WERI-Rb-1 (cell line): Measurements from ENCODE around the gene GPX7.

Experiments used
- DNase-seq: peaks from one replicate; pipeline ENCODE4 v3.0.0-alpha.2; 2020
- H3K27ac ChIP-seq: fragments of 250-450 bp; sonication (Bioruptor Pico); 2 replicates; pipeline ENCODE4 v1.5.1; 2020; ENCODE audit warnings: mild to moderate bottlenecking, moderate library complexity
- H3K27me3 ChIP-seq: fragments of 250-450 bp; sonication (Bioruptor Pico); 2 replicates; pipeline ENCODE4 v1.5.1; 2021; ENCODE audit warnings: mild to moderate bottlenecking, low read depth, moderate library complexity; ENCODE audit not compliant: insufficient read depth, severe bottlenecking
- H3K36me3 ChIP-seq: fragments of 250-450 bp; sonication (Bioruptor Pico); 2 replicates; pipeline ENCODE4 v1.5.1; 2020; ENCODE audit warnings: mild to moderate bottlenecking, moderate library complexity
- H3K4me3 ChIP-seq: 2 replicates; pipeline ENCODE4 v1.5.1; 2011; ENCODE audit warnings: low read depth, mild to moderate bottlenecking, control low read depth, low read length
- H3K9me3 ChIP-seq: fragments of 250-450 bp; sonication (Bioruptor Pico); 2 replicates; pipeline ENCODE4 v1.5.1; 2021; ENCODE audit warnings: mild to moderate bottlenecking, moderate library complexity; ENCODE audit not compliant: severe bottlenecking
- TF ChIP-seq, protein P1 (sequence below): IDR thresholded peaks from 2 replicates; pipeline ENCODE4 v1.5.1; 2011; ENCODE audit warnings: low read depth, mild to moderate bottlenecking, control low read depth, inconsistent platforms, low read length

GPX7 gene

DNA sequence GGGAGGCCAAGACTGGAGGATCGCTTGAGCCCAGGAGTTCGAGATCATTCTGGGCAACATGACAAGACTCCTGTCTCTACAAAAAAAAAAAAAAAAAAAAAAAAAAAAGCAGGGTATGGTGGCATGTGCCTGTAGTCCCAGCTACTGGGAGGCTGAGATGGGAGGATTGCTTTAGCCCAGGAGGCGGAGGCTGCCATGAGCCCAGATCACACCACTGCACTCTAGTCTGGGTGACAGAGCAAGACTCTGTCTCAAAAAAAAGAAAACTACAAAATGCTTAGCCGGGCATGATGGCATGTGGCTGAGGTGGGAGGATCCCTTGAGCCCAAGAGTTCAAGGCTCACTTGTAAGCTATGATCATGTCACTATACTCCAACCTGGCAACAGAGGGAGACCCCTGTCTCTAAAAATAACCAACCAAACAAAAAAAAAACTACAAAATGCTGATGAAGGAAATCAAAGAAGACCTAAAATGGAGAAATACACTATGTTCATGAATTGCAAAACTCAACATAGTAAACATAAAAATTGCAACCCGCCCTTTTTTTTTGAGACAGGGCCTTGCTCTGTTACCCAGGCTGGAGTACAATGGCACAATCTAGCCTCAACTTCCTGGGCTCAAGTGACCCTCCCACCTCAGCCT lies 51.2 kb downstream of the GPX7 start:
- Histone ChIP-seq H3K4me3 (no peak overlapping the region), H3K9me3 (no peaks in the 10 kb centered on the region), H3K36me3 (no peaks in the 10 kb centered on the region), H3K27me3 (no peaks in the 10 kb centered on the region), H3K27ac (no peak overlapping the region)
- DNase-seq, result no peak
- TF ChIP-seq, protein P1, sequence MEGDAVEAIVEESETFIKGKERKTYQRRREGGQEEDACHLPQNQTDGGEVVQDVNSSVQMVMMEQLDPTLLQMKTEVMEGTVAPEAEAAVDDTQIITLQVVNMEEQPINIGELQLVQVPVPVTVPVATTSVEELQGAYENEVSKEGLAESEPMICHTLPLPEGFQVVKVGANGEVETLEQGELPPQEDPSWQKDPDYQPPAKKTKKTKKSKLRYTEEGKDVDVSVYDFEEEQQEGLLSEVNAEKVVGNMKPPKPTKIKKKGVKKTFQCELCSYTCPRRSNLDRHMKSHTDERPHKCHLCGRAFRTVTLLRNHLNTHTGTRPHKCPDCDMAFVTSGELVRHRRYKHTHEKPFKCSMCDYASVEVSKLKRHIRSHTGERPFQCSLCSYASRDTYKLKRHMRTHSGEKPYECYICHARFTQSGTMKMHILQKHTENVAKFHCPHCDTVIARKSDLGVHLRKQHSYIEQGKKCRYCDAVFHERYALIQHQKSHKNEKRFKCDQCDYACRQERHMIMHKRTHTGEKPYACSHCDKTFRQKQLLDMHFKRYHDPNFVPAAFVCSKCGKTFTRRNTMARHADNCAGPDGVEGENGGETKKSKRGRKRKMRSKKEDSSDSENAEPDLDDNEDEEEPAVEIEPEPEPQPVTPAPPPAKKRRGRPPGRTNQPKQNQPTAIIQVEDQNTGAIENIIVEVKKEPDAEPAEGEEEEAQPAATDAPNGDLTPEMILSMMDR, result no peak

DNA sequence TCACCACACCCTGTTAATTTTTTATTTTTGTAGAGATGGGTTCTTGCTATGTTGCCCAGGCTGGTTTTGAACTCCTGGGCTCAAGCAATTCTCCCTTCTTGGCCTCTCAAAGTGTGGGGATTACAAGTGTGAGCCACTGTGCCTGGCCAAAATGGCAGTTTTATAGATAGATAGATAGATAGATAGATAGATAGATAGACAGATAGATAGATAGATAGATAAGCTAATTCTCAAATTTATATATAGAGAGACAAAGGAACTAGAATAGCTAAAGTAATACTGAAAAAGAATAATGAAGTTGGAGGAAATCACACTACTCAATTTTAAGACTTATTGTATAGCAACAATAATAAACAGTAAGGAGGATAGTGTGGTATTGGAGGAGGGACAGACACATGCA lies 51.9 kb downstream of the GPX7 start:
- Histone ChIP-seq H3K4me3 (no peak overlapping the region), H3K36me3 (no peaks in the 10 kb centered on the region), H3K9me3 (no peaks in the 10 kb centered on the region), H3K27me3 (no peaks in the 10 kb centered on the region), H3K27ac (no peak overlapping the region)
- DNase-seq, result no peak
- TF ChIP-seq, protein P1, result no peak

DNA sequence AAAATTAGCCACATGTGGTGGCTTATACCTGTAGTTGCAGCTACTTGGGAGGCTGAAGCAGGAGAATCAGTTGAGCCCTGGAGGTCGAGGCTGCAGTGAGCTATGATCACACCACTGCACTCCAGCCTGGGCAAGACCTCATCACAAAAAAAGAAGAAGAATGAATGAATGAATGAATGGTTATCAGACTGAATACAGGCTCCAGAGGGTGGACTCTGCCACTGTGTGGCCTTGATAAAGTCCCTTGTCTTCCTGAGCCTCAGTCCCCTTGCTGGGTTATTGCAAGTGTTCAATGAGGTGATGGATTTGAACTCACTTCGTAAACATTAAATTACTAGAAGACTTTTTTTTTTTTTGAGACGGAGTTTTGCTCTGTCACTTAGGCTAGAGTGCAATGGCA lies 55.5 kb downstream of the GPX7 start:
- TF ChIP-seq, protein P1, result no peak
- no peaks in the 10 kb centered on the region for H3K27me3 ChIP-seq
- no peaks in the 10 kb centered on the region for H3K9me3 ChIP-seq
- H3K27ac ChIP-seq, result no peak overlapping the region
- H3K4me3 ChIP-seq, result no peak overlapping the region
- DNase-seq, result no peak
- no peaks in the 10 kb centered on the region for H3K36me3 ChIP-seq
